Ovary (tissue), 9 donors: ENCODE measurements around the gene SCG3. TPM values are rescaled to one million over a fixed set of nuclear protein-coding genes. Genes with fewer than 3 reads are reported as not detected.

Experiments used
- DNase-seq, 5 donors: peaks; one replicate each; pipeline ENCODE4 v3.0.0-alpha.2; 2019 to 2020
- H3K27ac ChIP-seq, 2 donors: fragments of 200-600 bp; one replicate each; pipeline versions ENCODE4 v1.5.1 to v1.8.0; 2019 to 2022
- H3K27me3 ChIP-seq: fragments of 200-600 bp; one replicate; pipeline ENCODE4 v1.8.0; 2022
- H3K36me3 ChIP-seq: fragments of 200-600 bp; sonication (generic); one replicate; pipeline ENCODE4 v1.5.1; 2019
- H3K4me1 ChIP-seq: one replicate; pipeline ENCODE4 v1.8.1; 2013; ENCODE audit warnings: mild to moderate bottlenecking, moderate library complexity; ENCODE audit not compliant: insufficient read depth
- H3K4me3 ChIP-seq: fragments of 200-600 bp; sonication (generic); one replicate; pipeline ENCODE4 v1.5.1; 2017
- H3K9me3 ChIP-seq, 2 donors: fragments of 200-600 bp in 1 of 2; sonication (generic) in 1 of 2; one replicate each; pipeline versions ENCODE4 v1.5.1 to v1.8.1; 2013 to 2019; ENCODE audit warnings: mild to moderate bottlenecking in 1 of 2, moderate library complexity in 1 of 2
- EP300 ChIP-seq: sonication (generic); formaldehyde crosslinking; IDR thresholded peaks from one replicate; pipeline ENCODE4 v1.6.1; 2017; ENCODE audit warnings: antibody characterized with exemption
- POLR2A ChIP-seq: fragments of 450-650 bp; IDR thresholded peaks from one replicate; pipeline ENCODE4 v1.6.1; 2017; ENCODE audit warnings: antibody characterized with exemption, mild to moderate bottlenecking, moderate library complexity
- WGBS, 3 donors: extraction: QIAGEN DNeasy Blood & Tissue Kit in 1 of 3; methylation state at CpG; one replicate each; pipeline versions ENCODE4 v1.1.5 to v1.1.7; 2013 to 2017; 5-methylcytosine and 5-hydroxymethylcytosine counted together
- intact Hi-C, 4 donors: fragments of 100-400 bp; cut with DNase I; formaldehyde crosslinking; loops; one replicate each; pipeline versions ENCODE4 v1.11.0 to v1.15.1; 2022 to 2023
- polyA plus RNA-seq, 2 donors: library from polyadenylated mRNA; stranded (reverse); fragments of 200-250 nt in 1 of 2; fragments of 350-450 nt in 1 of 2; fragmentation: Illumina TruSeq in 1 of 2; extraction: RNeasy Lipid Tissue Mini Kit (QIAGEN cat#74804) in 1 of 2; gene quantifications; one replicate each; pipeline ENCODE4 v1.2.3, GENCODE V29; 2013 to 2014
- total RNA-seq, 7 donors: library from RNA; depleted of rRNA in 2 of 7; stranded (reverse); fragments of >200 nt in 2 of 7; fragmentation: NEBNext Ultra II Directional in 3 of 7; extraction: Animal tissue kit (Norgen Biotek cat#: 25700) in 3 of 7; gene quantifications; one replicate each; pipeline versions ENCODE4 v1.1.0 to v1.2.4, GENCODE V29; 2016 to 2023
- TF ChIP-seq, protein P1 (sequence below), 3 donors: fragments of 450-650 bp in 2 of 3; fragments of 200-600 bp in 1 of 3; IDR thresholded peaks; one replicate each; pipeline versions ENCODE4 v1.5.1 to v1.8.0; 2016 to 2022; ENCODE audit warnings: antibody characterized with exemption in 3 of 3, mild to moderate bottlenecking in 1 of 3
- donor health status: DM: no; HTN: no; CAD: no; lungs with moderate emphysema.
- donor health status: DM: no; HTN: no; CAD: no.
- donor health status: Bipolar disorder and iron deficiency.
- donor health status: DM: yes; HTN: yes; CAD: no.
- donor health status: DM: no; HTN: no; CAD: no.
- donor health status: DM: yes; HTN: yes; CAD: no.

SCG3 gene
- total and polyA plus RNA-seq, 9 donors: 0.08 to 0.46 (median 0.27) TPM; not detected in 4

DNA sequence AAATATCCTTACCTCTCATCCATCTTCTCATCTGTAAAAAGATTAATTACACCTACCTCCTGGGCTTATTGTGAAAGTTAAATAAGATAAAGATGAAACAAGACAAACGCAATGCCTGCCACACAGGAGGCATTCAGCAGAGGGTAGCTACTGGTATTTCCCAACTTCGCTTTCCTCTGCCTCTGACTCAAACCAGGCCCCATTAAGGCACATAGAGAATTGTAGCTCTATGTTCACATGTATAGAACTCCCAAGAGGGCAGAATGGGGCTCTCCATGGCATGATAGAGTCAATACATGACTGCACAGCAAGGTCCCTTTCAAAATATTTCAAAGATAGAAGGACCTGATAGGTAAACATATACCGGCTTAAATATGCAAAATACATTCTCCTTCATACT, 54.8 kb downstream of the SCG3 start:
- no peak for DNase-seq
- Histone ChIP-seq H3K27ac (peak overlapping the region in 1 of 2 donors; percentile 95), H3K36me3 (no peaks in the 10 kb centered on the region), H3K9me3 (no peaks in the 10 kb centered on the region), H3K4me1 (peaks cover 14% of the 10 kb centered on the region), H3K4me3 (peak overlapping the region; percentile 68), H3K27me3 (no peaks in the 10 kb centered on the region)
- 71 to 78% (median 77%) methylated on average over 3 of the region's 3 CpGs for WGBS, 3 donors
- TF ChIP-seq POLR2A: no peak
- TF ChIP-seq, protein P1, sequence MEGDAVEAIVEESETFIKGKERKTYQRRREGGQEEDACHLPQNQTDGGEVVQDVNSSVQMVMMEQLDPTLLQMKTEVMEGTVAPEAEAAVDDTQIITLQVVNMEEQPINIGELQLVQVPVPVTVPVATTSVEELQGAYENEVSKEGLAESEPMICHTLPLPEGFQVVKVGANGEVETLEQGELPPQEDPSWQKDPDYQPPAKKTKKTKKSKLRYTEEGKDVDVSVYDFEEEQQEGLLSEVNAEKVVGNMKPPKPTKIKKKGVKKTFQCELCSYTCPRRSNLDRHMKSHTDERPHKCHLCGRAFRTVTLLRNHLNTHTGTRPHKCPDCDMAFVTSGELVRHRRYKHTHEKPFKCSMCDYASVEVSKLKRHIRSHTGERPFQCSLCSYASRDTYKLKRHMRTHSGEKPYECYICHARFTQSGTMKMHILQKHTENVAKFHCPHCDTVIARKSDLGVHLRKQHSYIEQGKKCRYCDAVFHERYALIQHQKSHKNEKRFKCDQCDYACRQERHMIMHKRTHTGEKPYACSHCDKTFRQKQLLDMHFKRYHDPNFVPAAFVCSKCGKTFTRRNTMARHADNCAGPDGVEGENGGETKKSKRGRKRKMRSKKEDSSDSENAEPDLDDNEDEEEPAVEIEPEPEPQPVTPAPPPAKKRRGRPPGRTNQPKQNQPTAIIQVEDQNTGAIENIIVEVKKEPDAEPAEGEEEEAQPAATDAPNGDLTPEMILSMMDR (IDR thresholded peaks at IDR 0.05): no peak
- TF ChIP-seq EP300: no peak
- intact Hi-C loops: no loop called here

DNA sequence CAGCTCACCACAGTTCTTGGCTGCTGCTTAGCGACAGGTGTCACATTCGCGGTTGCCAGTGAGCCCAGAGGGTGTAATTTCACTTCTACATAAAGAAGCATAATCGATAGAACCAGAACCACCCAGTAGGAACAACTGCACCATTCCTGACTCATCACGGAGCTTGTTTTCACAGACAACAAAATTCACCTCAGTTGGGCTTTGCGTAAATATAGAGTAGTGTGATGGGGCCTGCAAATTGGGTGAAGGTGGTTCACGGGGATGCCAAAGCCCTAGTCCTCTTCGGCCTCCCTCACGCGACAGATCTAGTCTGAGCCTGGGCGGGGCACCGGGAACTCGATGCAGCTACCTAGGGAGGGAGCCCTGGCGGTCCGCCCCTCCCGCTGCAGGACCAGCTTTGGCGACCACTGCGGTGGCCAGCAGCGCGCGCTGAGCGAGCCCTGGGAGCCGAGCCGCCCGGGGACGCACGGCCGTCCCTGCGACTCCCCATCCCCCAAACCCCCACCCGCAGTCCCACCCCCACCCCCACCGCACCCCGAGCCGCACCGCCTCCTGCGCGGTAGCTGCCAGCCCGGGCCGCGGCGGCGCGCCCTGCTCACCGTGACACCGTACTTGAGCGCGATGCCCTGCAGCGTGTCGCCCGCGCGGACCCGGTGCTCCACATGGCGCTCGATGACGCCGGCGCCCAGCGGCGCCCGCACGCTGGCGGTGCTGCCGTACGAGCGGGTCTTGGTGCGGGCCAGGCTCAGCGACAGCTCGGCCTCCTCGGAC, 55.6 kb downstream of the SCG3 start:
- Histone ChIP-seq H3K27me3 (no peaks in the 10 kb centered on the region), H3K4me1 (peaks cover 10% of the 10 kb centered on the region), H3K36me3 (no peaks in the 10 kb centered on the region)

DNA sequence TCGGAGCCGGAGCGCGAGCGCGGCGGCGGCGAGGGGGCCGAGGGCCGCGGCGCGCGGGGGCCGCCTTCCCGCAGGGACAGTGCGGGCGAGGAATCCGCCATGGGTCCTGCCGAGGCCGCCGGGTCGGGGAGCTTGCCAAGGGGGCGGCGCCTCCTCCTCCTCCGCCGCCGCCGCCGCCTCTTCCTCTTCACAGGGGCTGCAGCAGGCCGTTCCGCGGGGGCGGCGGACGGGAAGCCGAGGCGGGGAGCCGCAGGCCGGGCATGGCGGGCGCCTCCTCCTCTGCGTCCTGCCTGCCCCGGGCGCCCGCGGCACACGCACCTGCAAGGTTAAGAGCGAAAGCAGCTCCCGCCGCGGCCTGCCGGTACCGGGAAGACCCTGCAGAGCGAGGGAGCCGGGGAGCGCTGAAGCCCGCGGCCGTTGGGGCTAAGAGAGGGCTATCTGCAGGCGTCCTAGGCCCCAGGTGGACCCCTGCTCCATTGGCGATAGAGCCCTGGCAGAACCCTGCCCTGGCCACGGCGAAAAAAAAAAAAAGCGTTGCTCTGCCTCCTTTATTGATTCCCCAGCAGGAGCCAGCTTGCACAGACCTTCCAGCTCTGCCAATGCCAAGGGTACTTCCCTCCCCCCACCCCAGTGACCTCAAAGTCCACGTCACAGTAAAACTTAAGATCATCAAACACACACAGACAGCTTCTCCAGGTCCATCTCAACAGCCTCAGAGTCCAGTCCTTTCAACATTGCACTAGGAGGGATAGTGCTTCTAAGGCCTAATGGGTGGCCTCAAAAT, 56.4 kb downstream of the SCG3 start, which contains the start of gene LYSMD2:
TSS of gene LYSMD2 (minus strand) at position 134 of the 784 bp plus-strand sequence. CDS start at position 101, 33 bp downstream.
- intact Hi-C loops: no loop called here
- H3K9me3 ChIP-seq: no peaks in the 10 kb centered on the region
- peak; percentile 80 to 89 (median 87) for DNase-seq
- H3K27ac ChIP-seq: peak within 1 kb of the TSS; percentile 73 to 95
- H3K4me3 ChIP-seq: peak within 1 kb of the TSS; percentile 68
- TF ChIP-seq EP300 (no peak), POLR2A (no peak)
- TF ChIP-seq, protein P1 (IDR thresholded peaks at IDR 0.05): no peak
- no peaks in the 10 kb centered on the region for H3K27me3 ChIP-seq
- H3K36me3 ChIP-seq: no peaks in the 10 kb centered on the region
- H3K4me1 ChIP-seq: peaks cover 3% of the 10 kb centered on the region
- 0 to 2% (median 1%) methylated on average over 47 to 67 of the region's 67 CpGs for WGBS, 3 donors

More for the DNA sequence above, 55.6 kb downstream of the SCG3 start:
- peak overlapping the region; percentile 73 to 95 for H3K27ac ChIP-seq
- H3K4me3 ChIP-seq: peak overlapping the region; percentile 68
- peak in 4 of 5 donors; percentile 29 to 64 (median 56) for DNase-seq
- WGBS, 3 donors: 3 to 11% (median 4%) methylated on average over 14 to 69 of the region's 69 CpGs
- intact Hi-C loops: no loop called here
- H3K9me3 ChIP-seq: no peaks in the 10 kb centered on the region
- no peak for TF ChIP-seq EP300

DNA sequence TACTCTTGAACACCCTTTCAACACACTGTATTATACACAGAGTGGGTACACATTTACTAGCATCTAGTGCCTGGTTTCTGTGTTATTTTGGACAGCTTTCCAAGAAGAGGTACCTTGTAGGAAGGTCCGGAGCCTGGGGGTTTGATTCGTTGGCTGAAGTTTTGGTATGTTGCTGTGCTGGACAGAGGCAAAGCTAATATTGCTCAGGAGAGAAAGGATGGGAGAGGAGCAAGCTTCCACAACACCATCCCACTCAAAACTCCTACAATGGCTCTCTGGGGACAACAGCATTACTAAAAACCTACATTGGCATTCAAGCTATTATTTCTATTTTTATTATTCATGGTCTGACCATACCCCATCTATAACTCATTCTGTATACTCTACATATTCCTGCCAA, 57.2 kb downstream of the SCG3 start:
- no peak for DNase-seq
- Histone ChIP-seq H3K4me3 (no peak overlapping the region), H3K9me3 (no peaks in the 10 kb centered on the region), H3K27ac (peak overlapping the region in 1 of 2 donors; percentile 95), H3K4me1 (peaks cover 2% of the 10 kb centered on the region), H3K27me3 (no peaks in the 10 kb centered on the region), H3K36me3 (no peaks in the 10 kb centered on the region)
- 36 to 60% (median 44%) methylated on average over 2 of the region's 2 CpGs for WGBS, 3 donors
- intact Hi-C loops: no loop called here
- TF ChIP-seq POLR2A (no peak), EP300 (no peak)
- TF ChIP-seq, protein P1 (IDR thresholded peaks at IDR 0.05): no peak
